HG02943 (cell line): ENCODE data around the gene RGPD6.
"Not testable (repeated sequence)": the region's sequence is repeated elsewhere in the genome, so short reads cannot be mapped to it uniquely, and the experiment has no call there.

Experiments used
- ATAC-seq: cut with Tn5 transposase; IDR thresholded peaks from one replicate; pipeline ENCODE4 v1.9.1; 2021; ENCODE audit warnings: mild to moderate bottlenecking, low read depth, moderate library complexity; ENCODE audit not compliant: unreplicated experiment

RGPD6 gene

GRCh38 chr2:110482697-110483096 is 94.3 kb downstream of the RGPD6 start:
- ATAC-seq = not testable (repeated sequence)

GRCh38 chr2:110481200-110481599 is 95.8 kb downstream of the RGPD6 start:
- not testable (repeated sequence) for ATAC-seq

- not testable (repeated sequence) for ATAC-seq
Observed at GRCh38 chr2:110480084-110480483, 96.9 kb downstream of the RGPD6 start.

DNA sequence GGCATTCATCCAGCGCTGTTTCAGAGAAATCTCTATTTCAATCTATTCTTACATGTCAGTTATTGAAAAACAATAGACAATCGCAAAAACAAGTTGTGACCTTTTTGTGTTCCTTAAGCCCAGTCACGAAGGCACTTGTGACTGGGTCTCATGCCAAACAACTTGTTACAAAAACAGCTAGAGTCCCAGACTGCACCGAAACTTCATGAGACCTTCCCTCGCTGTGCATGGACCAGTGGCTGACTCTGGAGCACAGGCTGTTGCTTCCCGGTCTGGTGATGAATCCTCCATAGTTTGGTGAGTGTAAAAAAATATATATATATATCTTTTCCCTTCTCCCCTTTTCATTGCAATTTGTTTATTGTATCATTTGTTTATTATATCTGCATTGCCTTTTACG is 99.7 kb downstream of the RGPD6 start:
- ATAC-seq = not testable (repeated sequence)

GRCh38 chr2:110476952-110477351 is 100.1 kb downstream of the RGPD6 start:
- ATAC-seq = not testable (repeated sequence)

- not testable (repeated sequence) for ATAC-seq
Observed at GRCh38 chr2:110475627-110476359, 101.2 kb downstream of the RGPD6 start.

- peak; percentile 87 for ATAC-seq
Observed at GRCh38 chr2:110474898-110475297, 102.1 kb downstream of the RGPD6 start.

- ATAC-seq = not testable (repeated sequence)
Observed at GRCh38 chr2:110473059-110473358, 104.0 kb downstream of the RGPD6 start.

DNA sequence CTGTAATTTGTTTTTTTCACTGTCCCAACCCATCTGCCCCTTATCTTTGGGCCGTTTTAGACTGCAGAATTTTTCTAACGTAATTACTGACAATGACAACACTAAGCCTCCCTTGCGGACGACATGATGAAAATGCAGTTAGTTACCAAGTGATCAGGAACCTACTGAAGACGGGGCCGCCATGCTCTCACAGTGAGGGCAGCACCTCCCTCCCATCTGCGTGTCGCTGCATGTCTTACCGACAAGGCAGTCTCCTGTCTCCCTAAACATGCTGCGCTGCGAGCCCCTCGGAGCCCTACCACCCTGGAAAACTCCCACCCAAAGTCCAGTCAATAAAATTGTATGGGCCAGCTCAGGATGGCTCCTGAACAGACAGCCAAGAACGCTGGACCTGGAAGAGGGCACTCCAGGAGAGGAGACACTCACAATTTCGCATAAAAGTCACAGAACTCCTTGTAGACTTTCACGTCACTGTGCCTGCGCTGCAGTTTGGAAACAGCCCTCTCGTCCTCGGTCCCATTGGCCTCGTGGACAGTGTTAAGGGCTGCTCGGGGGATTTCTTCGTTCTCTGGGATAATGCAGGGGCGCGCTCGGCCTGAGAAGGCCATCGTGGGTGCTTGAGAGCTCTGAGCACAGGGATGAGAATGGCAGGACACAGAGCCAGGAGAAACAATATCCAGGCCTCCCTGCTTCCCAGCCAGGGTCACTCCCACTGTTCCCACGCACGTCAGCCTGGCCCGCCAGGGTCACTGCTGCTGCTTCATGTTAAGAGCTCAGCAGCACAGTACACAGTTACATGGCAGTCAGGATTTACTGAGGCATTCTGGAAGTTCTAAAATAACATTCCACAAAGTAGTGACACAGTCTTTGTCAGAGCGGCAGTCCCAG is 104.6 kb downstream of the RGPD6 start, which contains the start of gene LIMS4:
TSS of gene LIMS4 (minus strand) at position 646 of the 888 bp plus-strand sequence. CDS start at position 608, 38 bp downstream.
- ATAC-seq = not testable (repeated sequence)

DNA sequence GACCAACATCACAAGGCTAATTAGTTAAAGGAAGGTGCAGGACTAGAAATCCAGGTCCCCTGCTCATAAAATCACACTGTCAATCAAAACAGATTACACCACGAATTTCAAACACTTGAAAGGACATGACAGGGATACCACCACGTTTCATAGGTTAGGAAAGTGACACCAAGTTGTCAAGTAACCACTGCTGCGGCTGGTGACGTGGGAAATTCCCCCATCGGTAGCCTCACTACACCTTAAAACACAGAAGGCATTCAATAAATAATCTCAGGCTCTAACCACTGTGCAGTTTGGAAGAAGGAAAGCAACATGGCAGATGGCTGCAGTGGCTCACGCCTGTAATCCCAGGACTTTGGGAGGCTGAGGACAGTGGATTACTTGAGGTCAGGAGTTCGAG is 108.1 kb downstream of the RGPD6 start:
- not testable (repeated sequence) for ATAC-seq

DNA sequence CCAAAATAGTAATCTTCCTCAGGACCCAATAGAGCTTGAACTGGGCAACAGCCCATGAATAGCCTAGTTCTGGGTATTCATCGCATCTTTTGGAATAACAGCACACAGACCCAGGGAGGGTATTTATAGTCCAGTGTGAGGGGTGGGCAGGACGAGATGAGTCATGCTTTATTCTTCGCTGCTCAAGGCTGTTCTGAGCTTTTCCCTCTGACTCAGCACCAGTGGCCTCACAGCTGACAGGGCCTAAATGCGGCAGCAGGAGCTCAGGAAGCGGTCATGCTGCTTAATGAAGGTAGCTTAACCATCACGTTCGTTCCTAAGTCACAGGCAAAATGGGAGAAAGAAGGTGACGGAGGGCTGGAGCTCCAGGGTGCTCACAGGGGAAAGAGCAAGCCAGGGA is 111.7 kb downstream of the RGPD6 start:
- ATAC-seq = not testable (repeated sequence)
